GM21529 (cell line): Measurements from ENCODE around the gene ATG7.

Experiments used
- ATAC-seq: cut with Tn5 transposase; IDR thresholded peaks from one replicate; pipeline ENCODE4 v1.9.1; 2021; ENCODE audit not compliant: unreplicated experiment

Gene ATG7

DNA sequence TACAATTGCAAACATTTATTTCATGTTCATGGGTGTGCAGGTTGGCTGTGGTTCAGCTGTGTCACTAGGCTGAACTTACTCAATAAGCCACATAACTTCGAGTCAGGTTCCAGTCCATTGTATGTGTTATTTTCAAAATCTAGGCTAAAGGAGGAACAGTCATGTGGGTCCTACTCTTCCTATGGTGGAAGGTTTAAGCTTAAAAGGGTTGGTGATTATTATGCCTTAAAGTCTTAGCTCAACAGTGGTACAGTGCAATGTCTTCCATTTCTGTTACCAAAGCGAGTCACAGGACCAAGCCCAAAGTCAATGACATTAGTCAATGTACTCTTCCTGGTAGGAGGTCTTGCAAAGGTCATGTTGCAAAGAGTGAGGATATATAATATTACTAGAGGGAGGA is 78.2 kb downstream of the ATG7 start:
- no peak for ATAC-seq

GRCh38 chr3:11351451-11351850 is 79.3 kb downstream of the ATG7 start:
- no peak for ATAC-seq

DNA sequence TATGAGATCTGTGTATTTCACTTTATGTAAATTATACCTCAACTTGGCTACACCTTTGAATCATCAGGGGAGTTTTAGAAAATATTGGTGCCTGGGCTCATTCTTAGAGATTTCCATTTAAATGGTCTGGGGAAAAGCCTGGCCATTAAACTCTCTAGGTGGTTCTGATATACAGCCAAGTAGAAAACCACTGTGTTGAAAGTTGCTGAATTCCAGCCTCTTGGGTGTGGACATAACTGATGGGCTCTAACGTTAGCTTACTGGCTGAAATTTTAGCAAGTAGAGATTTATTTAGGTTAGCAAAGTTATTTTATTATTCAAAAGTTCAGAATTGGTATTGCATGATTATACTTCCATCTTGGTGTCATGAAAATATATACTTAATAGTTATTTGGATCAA is 84.1 kb downstream of the ATG7 start:
- no peak for ATAC-seq

GRCh38 chr3:11362600-11362999 is 90.4 kb downstream of the ATG7 start:
- no peak for ATAC-seq

GRCh38 chr3:11363715-11364114 is 91.5 kb downstream of the ATG7 start:
- no peak for ATAC-seq

- ATAC-seq, result no peak
Measured at GRCh38 chr3:11364181-11364580, 92.0 kb downstream of the ATG7 start.

GRCh38 chr3:11367143-11367693 is 95.0 kb downstream of the ATG7 start:
- ATAC-seq, result no peak

- ATAC-seq, result no peak
Measured at GRCh38 chr3:11370191-11370590, 98.0 kb downstream of the ATG7 start.

GRCh38 chr3:11370966-11371365 is 98.8 kb downstream of the ATG7 start:
- ATAC-seq, result no peak

DNA sequence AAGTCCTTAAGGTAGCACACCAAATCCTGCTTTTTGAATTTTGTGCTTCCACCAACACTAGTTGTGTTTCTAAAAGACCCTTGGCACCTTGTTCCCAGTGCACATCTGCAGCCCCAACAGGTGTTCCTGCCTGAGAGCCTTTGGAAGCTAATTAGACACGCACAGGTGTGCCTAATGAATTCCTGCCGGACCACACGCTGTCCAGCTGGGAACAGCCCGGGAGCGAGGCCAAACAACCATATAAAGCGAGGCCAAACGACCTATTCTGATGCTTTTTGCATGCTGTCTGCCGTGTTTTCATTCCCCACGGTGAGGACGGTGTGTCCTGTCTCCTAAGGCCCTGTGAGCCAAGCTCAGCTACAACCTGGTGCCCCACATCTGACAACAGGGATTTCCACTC is 99.5 kb downstream of the ATG7 start:
- no peak for ATAC-seq

DNA sequence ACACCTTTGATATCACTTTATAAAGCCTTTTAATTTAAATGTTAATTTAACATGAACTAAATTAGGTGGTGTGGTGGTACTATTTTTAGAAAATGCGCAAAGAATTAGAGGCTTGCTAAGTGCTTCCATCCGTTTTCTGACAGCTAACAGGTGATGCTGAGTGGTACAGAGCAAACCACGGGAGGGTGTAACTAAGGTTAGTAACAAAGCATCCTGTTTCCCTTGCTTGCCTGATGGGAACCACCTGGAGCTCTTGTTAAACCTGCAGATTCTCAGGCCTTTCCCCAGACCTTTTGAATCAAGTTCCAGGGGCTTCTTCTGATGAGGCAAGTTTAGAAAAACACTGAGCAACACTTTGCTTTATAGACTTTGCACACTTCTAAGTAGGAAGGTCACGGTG is 101.0 kb downstream of the ATG7 start:
- ATAC-seq, result no peak

GRCh38 chr3:11373654-11374053 is 101.5 kb downstream of the ATG7 start:
- ATAC-seq, result no peak

DNA sequence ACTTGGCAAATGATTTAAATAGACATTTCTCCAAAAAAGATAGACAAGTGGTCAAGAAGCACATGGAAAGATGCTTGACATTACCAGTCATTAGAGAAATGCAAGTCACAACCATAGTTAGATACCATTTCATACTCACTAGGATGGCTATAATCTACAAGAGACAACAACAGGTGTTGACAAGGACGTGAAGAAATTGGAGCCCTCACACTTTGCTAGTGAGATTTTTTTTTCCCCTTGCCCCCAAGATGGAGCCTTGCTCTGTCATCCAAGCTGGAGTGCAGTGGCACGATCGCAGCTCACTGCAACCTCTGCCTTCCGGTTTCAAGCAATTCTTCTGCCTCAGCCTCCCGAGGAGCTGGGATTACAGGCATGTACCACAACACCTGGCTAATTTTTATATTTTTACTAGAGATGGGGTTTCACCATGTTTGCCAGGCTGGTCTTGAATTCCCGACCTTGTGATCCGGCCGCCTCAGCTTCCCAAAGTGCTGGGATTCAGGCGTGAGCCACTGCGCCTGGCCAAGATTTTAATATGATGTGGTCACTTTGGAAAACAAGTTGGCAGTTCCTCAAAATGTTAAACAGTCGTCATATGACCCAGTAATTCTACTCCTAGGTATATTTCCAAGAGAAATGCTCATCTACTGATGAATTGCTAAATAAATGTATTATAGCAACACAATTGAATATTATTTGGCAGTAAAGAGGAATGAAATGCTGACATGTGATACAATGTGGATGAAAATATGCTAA is 103.3 kb downstream of the ATG7 start:
- no peak for ATAC-seq

- ATAC-seq, result no peak
Measured at GRCh38 chr3:11377719-11378118, 105.5 kb downstream of the ATG7 start.

DNA sequence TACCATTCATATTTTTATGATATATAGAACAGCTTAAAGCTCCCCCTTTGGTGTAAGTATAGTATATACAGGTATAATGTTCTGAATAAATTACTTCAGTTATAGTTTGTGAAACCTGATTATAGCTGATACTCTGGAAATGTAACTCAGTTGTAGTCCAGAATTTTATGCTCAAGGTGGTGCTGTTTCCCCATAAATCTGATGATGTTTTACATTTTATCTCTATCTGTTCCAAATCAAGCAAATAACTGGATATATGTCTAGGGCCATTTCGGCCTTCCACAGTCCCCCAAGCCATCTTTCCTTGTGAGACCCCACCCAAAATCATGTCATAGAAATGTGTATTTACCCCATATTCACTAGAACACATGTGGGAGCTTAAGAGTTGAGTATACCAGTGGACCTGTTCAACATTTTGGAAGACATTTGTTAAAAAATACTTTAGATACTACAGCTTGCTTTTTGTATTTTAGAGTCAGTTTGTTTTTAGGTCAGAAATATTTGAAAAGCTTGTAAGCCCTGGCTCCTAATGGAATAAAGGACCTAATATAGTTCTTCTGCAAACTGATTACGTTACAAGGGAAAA is 107.1 kb downstream of the ATG7 start:
- no peak for ATAC-seq

DNA sequence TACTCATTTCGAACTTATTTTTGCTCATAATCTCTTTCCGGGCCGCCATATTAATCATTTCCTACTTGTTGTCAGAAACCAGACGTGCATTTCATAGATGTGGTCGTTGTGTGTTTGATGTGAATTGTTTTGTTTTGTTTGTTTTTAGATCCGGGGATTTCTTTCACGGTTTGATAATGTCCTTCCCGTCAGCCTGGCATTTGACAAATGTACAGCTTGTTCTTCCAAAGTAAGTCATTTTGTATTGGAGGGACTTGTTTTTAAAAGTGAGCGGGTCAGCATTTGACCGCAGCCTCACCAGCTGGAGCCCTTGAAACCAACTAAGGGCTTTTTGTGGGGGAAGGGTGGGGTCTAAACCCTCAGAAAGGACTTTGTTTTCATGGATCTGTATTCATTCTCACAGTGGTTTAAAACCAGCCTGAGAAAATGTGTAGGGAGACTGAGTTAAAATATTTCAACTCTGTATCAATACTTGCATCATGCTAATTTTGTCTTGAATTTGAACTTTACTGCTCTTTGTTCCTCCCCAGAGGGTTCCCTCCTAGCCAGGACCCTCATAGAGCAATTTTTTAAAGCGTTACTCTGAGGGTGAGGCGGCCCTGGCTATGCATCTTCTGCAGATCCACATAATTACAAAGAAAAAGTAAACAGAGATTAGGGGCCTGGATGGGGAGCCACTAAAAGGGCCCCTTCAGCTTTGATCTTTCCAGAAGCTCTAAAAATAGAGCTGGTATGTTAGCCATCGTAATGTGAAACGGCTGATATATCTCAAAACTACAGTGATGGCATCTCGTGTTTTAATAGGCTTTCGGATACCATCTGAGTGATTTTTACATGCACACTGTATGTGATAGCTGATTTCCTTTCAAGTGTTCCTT is 107.9 kb downstream of the ATG7 start:
- no peak for ATAC-seq

GRCh38 chr3:11381141-11381540 is 108.9 kb downstream of the ATG7 start:
- no peak for ATAC-seq

- no peak for ATAC-seq
Measured at GRCh38 chr3:11381563-11381962, 109.4 kb downstream of the ATG7 start.

DNA sequence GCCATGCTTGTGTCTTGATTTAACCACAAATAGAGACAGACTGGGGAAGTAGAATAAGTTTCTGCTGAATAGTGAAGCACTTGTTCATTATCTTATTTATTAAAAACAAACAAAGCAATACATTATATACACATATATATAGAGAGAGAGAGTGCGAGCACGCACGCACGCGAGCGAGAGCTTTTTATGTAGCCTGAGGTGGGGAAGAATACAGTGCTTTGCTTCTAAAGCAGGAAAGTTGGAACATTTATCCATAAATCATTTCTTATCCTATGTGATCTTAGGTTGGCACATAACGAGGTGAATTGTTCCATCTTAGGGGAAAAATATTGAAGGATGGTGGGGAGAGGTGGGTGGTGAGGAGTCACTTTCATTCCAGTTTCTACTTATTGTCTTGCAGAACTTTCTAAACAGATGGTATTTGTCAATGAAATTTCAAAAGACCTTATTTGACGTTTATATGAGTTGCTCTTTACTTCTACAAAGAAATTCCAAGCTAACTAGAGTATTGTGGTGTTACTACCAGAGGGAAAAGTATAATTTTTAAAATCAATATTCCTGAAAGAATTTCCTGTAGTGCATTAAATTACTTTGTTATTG is 110.0 kb downstream of the ATG7 start:
- ATAC-seq, result no peak

DNA sequence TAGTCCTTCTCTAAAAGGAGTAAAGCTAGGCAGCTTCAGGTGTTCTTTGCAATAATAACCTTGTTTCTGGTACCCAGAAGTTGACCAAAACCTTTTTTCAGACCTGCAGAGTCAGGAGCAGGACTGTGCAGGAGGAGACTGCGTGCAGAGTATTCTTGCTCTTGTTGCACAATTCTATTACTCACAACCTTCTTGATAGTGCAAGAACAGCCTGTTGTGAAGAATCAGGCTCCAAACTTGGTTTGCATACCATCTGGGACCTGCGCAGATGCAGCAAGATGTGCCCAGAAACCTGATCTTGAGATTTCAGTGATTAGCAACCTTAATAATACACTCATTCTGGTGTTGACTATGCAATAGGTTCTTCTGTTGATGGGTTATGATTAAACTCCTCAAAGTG is 111.9 kb downstream of the ATG7 start:
- no peak for ATAC-seq

DNA sequence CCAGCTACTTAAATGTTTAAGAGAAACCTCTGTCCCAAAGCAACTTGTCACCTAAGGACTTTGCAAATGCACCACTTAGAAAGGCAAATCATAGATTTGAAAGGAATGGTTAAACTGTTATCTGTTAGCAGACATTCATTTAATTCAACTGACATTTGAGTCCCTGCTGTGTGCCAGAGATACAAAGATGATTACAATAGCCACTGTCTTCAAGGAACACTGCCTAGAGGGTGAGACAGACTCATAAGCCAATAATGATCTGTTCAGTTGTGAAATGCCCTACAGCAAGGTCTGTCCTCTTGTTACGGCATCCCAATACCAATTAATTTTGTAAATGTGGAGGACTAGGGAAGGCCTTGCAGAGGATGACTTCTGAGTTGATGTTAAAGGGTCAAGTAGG is 113.1 kb downstream of the ATG7 start:
- no peak for ATAC-seq
